LNCAP (cell line): ENCODE measurements around the gene HDAC7.
A peak's percentile ranks its signal among the peaks of the same experiment; 100 is the strongest.

Experiments
- TF ChIP-seq, protein P1 (sequence below): fragments of 450-650 bp; IDR thresholded peaks from 2 replicates; pipeline ENCODE4 v1.5.1; 2017; ENCODE audit warnings: mild to moderate bottlenecking

HDAC7 gene

DNA sequence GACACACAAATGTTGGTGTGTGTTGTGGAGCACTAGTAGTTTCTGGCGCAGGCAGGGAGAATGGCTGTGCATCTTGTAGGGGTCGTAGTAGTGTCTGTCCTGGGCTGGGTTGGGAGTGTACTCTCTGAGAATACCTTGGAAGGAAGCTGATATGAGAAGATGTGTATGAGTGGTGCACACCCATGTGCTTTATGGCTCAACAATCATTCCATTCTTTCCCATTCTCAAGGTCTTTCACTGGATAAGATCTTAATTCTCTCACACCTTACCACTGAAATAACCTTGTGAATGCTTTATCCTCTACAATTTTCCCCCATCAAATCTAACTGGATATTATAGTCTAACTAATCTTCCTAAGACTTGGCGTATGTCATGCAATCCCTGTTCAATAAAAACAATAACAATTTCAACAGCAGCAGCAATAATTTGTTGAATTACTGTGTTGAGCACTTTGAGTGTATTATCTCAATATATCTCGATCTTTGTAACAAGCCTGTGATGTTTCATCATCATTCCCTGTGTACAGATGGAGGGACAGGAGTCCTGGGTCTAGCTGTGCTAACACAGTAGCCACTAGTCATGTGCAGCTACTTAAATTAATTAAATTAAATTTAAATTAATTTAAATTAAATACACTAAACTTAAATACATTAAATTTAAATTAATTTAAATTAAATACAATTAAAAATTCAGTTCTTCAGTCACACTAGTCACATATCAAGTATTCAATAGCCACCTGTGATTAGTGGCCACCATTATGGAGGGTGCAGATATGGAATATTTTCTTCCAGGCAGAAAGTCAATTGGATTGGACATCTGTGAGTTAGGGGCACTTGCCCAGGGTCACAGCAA lies 50.2 kb downstream of the HDAC7 start:
- TF ChIP-seq, protein P1, sequence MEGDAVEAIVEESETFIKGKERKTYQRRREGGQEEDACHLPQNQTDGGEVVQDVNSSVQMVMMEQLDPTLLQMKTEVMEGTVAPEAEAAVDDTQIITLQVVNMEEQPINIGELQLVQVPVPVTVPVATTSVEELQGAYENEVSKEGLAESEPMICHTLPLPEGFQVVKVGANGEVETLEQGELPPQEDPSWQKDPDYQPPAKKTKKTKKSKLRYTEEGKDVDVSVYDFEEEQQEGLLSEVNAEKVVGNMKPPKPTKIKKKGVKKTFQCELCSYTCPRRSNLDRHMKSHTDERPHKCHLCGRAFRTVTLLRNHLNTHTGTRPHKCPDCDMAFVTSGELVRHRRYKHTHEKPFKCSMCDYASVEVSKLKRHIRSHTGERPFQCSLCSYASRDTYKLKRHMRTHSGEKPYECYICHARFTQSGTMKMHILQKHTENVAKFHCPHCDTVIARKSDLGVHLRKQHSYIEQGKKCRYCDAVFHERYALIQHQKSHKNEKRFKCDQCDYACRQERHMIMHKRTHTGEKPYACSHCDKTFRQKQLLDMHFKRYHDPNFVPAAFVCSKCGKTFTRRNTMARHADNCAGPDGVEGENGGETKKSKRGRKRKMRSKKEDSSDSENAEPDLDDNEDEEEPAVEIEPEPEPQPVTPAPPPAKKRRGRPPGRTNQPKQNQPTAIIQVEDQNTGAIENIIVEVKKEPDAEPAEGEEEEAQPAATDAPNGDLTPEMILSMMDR: no peak

DNA sequence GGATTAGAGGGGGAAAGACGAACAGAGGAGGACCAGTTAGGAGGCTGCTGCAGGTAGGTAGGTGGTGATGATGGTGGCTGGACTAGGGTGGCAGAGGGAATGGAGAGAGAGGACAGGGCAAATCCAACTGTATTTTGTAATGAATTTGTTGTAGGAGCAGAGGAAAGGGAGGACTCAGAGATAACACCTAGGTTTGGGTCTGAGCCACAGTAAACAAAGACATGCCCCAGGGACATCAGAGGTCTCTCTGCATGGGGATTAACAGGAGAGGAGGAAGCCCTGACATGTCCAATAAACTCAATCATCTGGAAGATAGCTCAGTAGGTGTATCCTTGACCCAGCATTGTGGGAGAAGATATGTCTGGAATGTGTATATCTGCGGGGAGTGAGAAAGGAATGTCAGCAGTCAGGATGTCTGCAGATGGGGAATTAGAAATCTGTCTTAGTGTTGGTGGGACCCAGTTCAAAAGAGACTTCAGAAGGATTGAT lies 51.3 kb downstream of the HDAC7 start:
- TF ChIP-seq, protein P1: no peak

DNA sequence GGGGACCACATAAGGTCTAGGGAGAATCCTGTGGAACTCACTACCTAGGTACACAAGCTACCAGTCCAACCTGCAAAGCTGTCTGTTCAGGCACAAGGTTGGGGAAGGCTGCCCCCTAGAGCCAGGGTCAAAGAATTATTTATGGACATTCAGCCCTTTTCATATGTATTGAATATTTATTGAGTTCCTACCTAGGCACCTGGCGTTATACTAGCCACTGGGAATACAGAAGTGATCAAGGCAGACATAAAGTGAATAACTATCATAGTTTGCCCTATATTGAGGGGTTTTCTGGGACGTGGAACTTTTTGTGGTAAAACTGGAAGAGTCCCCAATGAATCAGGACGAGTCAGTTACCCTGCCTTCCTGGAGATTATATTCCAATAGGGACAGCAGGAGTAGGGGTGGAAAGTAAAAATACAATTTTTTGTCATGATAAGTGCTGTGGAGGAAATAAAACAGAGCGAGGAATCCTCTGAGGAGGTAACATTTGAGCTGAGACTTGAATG lies 52.4 kb downstream of the HDAC7 start:
- TF ChIP-seq, protein P1: peak; percentile 65

DNA sequence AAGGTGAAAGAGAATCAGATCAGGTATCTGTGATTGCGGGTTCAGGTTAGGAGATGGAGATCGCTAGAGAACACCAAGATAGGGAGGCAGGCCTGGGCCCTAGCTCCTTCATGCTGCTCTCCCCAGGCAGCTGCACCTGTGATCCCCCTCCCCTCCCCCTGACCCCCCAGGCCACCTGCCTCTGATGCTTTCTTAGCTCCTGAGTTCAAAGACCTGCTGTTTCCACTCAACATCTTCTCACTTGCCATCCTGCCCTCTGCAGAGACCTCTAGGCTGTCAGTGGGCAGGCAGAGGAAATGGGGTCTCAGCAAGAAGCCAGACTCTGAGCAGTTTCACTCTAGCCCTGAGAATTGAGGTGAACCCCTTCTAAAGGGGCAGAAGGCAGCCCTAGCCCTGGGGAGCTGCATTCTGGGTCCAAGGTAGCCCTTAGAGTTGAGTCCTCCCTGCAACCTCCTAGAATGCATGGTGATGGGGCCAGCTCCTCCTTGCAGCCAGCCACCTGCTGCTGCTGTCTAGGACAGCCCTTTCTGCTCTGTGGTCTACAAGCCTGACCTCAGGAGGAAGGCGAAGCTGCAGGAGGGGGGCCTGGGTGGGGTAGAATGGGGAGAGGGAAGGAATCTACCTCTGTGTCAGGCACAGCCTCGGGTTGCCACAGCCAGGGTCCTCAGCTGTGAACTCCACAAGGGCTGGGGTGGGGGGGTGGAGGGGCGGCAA lies 53.0 kb downstream of the HDAC7 start:
- TF ChIP-seq, protein P1: no peak

DNA sequence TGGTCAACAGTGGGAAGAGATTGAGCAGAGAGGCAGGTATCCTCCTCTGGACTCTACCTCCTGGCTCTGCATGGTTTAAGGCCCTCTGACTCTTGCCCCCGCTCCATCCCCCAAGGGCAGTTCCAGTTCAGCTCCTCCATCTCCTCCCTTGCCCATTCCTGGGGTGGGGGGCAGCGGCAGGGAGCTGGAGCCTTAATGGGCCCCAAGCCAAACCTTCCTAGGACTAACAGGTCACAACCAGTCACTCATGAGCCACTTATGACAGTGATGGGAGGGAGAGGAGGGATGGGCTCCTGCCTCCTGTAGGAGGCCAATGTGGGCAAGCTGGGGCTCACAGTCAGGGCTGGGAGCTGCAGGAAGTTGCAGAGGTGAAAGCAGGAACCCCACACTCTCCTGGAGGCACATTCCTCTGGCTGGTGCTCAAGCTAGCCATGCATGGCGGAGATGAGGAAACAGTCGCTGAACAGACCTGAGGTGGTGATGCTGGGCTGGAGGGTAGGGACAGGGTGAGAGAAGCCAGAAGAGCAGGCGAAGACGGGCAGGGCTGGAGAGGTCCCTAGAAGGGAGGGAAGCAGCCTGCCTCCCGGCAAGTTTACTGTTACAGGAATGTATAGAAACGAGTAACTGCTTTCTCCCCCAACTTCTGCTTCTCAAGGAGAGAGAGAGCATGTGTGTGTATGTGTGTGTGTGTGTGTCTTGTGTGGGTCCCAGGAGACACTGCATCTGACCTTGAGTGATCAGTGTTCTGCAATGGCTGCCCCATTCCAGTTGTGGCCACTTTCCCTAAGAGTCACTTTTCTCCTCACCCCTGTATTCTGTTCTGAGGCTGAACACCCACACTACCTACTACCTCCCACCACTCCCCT lies 56.0 kb downstream of the HDAC7 start:
- TF ChIP-seq, protein P1: no peak

DNA sequence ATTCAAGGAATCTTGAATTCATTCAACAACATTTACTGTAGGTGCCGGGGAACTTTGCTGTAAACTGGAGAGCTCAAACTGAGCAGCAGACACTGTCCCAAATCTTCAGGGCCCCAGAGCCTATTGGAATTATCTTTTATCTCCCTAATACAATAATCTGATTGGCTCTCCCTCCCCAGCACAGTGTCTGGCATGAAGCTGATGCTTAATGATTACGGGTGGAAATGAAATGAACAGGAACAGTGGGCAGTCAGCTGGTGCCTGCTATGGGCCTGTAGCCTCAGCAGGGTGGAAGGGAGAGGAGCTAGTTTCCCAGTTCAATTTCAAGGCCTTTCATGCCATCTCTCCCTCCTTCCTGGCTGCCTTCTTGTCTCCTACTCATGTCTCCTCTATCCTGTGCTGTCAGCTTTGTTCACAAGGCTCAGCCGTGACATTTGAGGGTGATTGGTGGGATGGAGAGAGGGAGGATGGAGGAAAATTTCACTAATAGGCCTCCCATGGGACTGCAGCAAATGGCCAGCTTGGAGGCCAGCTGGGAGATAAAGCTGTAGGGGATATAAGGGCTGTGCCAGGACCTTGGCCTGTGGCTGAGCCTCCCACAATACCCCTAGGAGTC lies 56.7 kb downstream of the HDAC7 start:
- TF ChIP-seq, protein P1: no peak
